K562 (cell line): ENCODE data around the gene SV2C. TPM values are rescaled to one million over a fixed set of nuclear protein-coding genes. Genes with fewer than 3 reads are reported as not detected.

Experiments used
- DACH1 ChIP-seq: fragments of 450-650 bp; IDR thresholded peaks from 2 replicates; pipeline ENCODE4 v1.6.1; 2018; ENCODE audit not compliant: partially characterized antibody
- MEF2A ChIP-seq: IDR thresholded peaks from 2 replicates; pipeline ENCODE4 v1.6.1; 2011; ENCODE audit warnings: low read depth, mild to moderate bottlenecking, low read length, moderate library complexity; ENCODE audit not compliant: control insufficient read depth
- MGA ChIP-seq: fragments of 450-650 bp; IDR thresholded peaks from 2 replicates; pipeline ENCODE4 v1.6.1; 2016; ENCODE audit warnings: mild to moderate bottlenecking, moderate library complexity
- NR1H2 ChIP-seq: sonication (generic); formaldehyde crosslinking; IDR thresholded peaks from 2 replicates; pipeline ENCODE4 v1.4.0; 2020; ENCODE audit warnings: mild to moderate bottlenecking, missing genetic modification reagents
- POLR2AphosphoS5 ChIP-seq: IDR thresholded peaks from 2 replicates; pipeline ENCODE4 v1.6.1; 2011; ENCODE audit warnings: mild to moderate bottlenecking, low read depth, low read length, moderate library complexity; ENCODE audit not compliant: control insufficient read depth, insufficient read depth
- PYGO2 ChIP-seq: fragments of 450-650 bp; IDR thresholded peaks from 2 replicates; pipeline ENCODE4 v1.6.1; 2016; ENCODE audit warnings: mild to moderate bottlenecking, missing genetic modification characterization, moderate library complexity, missing compliant biosample characterization
- RBBP5 ChIP-seq: fragments of 200-600 bp; sonication (generic); IDR thresholded peaks from 2 replicates; pipeline ENCODE4 v1.6.1; 2012; ENCODE audit warnings: borderline replicate concordance, mild to moderate bottlenecking, low read length, control low read depth, inconsistent platforms; ENCODE audit not compliant: insufficient read depth, poor library complexity, severe bottlenecking
- ZEB2 ChIP-seq: fragments of 450-650 bp; IDR thresholded peaks from 2 replicates; pipeline ENCODE4 v1.6.1; 2016
- ZNF224 ChIP-seq: sonication (generic); formaldehyde crosslinking; IDR thresholded peaks from 2 replicates; pipeline ENCODE4 v1.8.0; 2022; ENCODE audit warnings: mild to moderate bottlenecking, missing genetic modification reagents
- ZNF609 ChIP-seq: sonication (generic); formaldehyde crosslinking; IDR thresholded peaks from 2 replicates; pipeline ENCODE4 v1.8.1; 2023; ENCODE audit warnings: missing genetic modification reagents, mild to moderate bottlenecking, borderline replicate concordance
- ZZZ3 ChIP-seq: fragments of 450-650 bp; IDR thresholded peaks from 2 replicates; pipeline ENCODE4 v1.6.1; 2016; ENCODE audit warnings: antibody characterized with exemption, mild to moderate bottlenecking, moderate library complexity
- polyA plus RNA-seq, 8 experiments: library from polyadenylated mRNA; depleted of rRNA in 4 of 8; stranded (reverse) in 5 of 8; unstranded in 3 of 8; fragments of >200 nt; fragmentation: Nextera tagmentation in 2 of 8; fragmentation: Illumina TruSeq in 1 of 8; extraction: Ambion mirVana in 2 of 8; extraction: Trizol in 1 of 8; gene quantifications; 2 replicates each; pipeline versions ENCODE4 v1.2.1 to v1.2.3, GENCODE V29; 2011 to 2014; ENCODE audit warnings: inconsistent platforms in 1 of 8, missing spikeins in 1 of 8
- total RNA-seq, 7 experiments: library from RNA; depleted of rRNA in 6 of 7; stranded (reverse); fragments of >200 nt in 6 of 7; fragmentation: Illumina TruSeq in 2 of 7; extraction: Trizol in 2 of 7; gene quantifications; 2 replicates each; pipeline versions ENCODE4 v1.2.1 to v1.2.3, GENCODE V29; 2011 to 2021; ENCODE audit warnings: low replicate concordance in 1 of 7

SV2C gene
- total and polyA plus RNA-seq, 9 of the 15 experiments (the other 6 are each of a cell fraction or from before 2014, with no cell fraction given): 0.05 TPM; not detected in 8

- TF ChIP-seq MGA (no peak), MEF2A (peak; percentile 9; the same call in 1 of the 2 replicates), ZEB2 (peak; percentile 85), NR1H2 (CRISPR knock-in tag) (no peak), ZZZ3 (no peak), ZNF609 (CRISPR knock-in tag) (no peak), ZNF224 (no peak), POLR2AphosphoS5 (peak; percentile 53; the same call in 1 of the 2 replicates), PYGO2 (tag) (peak; percentile 52; the same call in 1 of the 2 replicates), DACH1 (peak; percentile 99), RBBP5 (peak; percentile 68)
These were observed 289.3 kb downstream of the SV2C start (continued) for GRCh38 chr5:76372323-76373054.
